Activated CD4-positive, CD25-positive, alpha-beta regulatory T cell treated with anti-CD3 and anti-CD28 coated beads, Interleukin-2, amount 50 U/mL, for 16 hours (primary cell): ENCODE results near the gene SLC8B1.

Experiments
- DNase-seq: peaks from one replicate; pipeline ENCODE4 v3.0.0-alpha.2; 2020; ENCODE audit warnings: low read depth, low spot score

The SLC8B1 gene

DNA sequence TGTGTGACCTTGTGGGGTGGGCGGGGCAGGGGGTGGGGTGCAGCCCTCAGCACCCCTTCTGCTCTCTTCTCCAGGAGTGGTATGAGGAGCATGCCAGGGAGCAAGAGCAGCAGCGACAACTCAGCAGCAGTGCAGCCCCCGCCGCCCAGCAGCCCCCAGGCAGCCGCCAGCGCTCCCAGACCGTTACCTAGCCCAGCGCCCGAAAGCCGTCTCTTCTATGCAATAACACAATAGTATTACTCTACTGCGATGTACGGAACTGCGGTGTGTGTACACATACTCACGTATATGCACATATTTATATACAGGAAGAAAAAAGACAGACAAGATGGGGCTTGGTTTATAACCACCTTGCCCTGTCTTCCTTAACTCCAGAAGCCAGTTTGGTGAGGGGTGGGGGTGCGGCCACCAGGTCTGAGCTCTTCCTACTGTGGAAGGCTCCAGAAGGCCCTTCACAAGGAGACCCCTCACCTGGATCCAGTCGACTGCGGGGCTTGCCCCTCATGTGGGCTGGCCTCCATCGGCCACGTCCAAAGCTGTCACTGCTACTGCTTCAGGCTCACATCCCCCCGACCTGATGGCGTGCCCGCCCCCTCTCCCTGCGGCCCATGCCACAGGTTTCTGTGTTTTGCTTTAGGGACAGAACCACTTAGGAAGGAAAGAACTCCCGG, 38.9 kb downstream of the SLC8B1 start:
- no peak for DNase-seq

DNA sequence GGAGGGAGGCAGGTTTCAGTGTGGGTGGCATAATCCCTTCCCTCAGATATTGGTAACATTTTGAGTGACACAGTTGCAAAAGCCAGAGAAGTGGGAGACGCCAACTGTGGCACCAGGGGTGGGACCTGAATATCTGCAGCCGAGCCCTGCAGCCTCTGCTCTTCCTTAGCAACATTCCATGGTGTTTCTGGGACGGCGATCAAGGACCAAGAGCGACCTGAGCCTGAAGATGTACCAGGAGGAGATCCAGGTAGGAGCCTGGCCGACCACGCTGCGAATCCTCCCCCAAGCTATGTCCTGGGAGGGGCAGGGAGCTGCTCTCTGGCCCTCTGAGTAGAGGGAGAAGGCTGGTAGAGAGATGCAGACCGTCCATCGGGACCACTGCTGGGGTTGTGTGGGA, 41.8 kb downstream of the SLC8B1 start:
- no peak for DNase-seq

DNA sequence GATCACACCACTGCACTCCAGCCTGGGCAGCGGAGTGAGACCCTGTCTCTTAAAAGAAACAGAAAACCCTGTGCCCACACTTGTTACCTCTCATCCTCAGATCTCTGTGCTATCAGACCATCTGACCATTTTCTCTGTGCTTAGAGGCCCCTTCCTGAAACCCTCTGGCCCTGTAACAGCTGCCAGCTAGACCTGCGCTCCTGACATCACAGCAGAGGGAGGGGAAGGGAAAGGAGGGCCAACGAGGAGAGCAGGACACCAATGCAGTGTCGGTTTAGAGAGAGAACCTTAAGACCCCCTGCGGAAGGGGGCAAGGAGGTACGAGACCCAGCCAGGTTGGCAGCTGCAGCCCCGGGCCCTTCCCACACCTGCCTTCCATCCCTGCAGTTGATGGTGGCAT, 42.4 kb downstream of the SLC8B1 start:
- no peak for DNase-seq

DNA sequence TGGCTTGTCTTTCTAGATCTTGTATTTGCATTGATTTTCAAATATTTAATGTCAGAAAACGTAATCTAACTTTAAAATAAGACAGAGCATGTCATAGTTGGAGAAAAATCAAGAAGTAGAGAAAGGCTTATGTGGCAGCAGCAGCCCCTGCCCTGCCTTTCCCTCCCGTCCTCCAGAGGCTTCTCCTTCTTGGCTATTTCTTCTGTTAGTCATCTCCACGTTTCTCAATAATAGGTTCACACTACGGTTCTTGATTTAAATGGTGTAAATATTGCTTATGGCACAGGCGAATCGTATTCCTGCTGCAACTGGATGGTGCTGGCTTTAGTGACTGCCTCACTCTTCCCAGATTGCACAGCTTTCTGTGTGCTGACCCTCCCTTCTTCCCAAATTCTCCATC, 42.8 kb downstream of the SLC8B1 start:
- no peak for DNase-seq

DNA sequence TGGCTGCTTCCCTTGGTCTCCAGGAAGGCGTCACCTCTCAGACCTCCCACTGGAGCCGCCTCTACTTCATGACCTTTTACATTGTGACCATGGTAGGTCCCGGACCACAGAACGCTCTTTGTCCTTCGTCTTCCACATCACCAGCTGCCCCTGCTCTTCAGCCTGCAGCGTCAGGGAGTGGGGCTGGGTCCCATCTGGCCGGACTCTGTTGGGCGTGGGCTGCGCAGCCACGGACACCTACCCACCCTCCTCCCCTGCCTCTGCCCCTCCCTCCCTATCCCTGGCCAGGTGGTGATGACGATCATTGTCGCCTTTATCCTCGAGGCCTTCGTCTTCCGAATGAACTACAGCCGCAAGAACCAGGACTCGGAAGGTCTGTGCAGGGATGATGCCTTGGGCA, 43.3 kb downstream of the SLC8B1 start:
- no peak for DNase-seq

DNA sequence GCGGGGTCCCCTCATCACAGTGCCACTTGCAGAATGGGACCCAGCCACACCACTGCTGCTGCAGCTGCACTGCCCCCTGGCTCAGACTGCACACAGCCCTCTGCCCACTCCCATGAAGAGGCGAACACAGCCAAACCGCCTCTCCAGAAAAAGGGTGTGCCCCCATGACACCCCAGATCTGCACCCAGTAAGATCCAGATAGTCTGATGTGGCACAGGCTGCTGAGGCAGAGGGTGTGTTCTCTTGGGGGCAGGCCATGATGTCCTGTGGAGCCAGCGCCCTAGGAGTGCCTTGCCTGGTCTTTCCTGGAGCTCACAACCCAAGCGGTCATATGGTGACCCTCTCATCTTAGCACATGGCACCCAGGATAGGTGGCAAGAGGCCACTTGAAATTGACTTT, 44.4 kb downstream of the SLC8B1 start:
- no peak for DNase-seq

DNA sequence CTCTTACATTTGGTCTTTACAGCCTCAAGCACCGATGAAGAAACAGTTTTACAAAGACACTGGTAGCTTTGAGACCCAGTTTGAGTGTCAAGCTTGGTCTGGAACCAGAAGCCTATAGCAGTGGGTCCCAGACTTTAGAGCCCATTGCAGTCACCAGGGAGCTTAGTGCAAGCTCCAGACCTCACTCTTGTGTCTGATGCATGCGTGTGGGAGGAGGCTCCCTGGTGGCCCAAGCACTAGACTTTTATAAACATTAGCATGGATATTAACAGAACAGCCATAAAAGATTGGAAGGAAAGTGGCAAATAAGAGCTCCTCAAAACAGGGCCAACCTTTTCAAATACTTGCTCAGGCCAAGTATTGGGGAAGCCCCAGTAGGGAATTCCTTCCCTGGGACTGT, 45.5 kb downstream of the SLC8B1 start:
- no peak for DNase-seq

DNA sequence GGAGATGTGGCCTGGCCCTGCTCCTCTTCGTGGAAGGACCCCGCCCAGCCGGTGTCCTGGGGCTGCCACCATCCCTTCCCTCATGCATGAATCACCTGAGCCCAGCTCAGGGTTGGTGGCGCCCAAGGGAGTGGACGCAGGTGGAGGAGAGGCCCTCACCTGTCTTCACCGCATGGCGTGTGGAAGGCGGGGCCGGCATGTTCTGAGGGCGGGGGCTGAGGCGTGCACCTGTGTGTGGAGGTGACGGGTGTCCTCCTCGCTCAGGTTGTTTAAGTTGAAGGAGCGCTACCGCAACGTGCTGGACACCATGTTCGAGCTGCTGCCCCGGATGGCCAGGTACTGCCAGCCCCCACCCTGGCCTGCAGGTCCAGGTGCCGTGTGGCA, 47.0 kb downstream of the SLC8B1 start:
- no peak for DNase-seq

DNA sequence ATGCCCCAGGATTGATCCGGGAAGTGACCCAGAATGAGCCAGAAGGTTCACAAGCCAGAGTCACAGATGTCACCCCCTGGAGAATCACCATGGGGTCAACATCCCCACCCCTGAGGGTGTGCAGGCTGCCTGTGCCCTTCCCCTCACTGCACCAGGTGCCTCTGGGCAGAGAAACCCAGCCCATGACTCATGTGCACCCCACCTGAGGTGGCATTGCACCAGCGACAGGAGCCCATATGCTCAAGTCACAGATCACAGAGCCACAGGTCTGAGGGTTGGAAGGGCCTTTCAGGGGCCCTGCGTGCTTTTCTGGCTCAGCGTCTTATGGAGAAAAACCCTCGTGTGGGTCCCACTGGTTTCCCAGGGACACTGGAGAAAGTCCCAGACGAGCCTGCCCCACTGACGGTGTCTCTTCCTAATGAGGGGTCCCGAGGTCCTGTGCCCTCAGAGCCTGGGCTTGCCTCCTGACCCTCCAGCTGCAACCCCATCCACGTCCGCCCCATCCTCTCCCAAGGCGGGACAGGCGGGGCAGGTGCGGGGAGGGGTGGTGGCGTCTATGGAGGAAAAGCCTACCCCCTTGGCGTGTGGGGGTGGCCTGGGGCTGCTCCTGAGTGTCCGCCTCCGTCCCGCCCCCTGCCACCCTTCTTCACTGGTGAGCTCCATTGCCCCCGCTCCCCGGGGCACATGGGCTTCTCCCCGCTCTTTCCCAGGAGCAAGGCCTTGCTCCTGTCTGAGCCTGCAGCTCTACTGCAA, 47.6 kb downstream of the SLC8B1 start:
- DNase-seq, result no peak

DNA sequence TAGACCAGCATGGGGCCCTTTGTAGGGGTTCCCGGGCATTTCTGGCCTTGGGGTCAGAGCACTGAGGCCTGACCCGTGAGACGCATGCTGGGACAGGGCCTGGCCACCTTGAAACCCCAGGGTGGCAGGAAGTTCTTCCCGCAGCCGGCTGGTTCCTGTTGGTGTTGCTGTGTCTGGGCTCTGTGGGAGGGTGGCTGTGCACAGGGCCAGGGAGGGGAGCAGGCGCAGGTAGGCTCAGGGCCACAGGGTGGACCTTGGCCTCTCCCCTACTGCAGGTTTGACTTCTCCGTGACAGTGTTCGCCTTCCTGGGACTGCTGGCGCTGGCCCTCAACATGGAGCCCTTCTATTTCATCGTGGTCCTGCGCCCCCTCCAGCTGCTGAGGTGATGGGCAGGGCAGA, 48.2 kb downstream of the SLC8B1 start:
- no peak for DNase-seq

DNA sequence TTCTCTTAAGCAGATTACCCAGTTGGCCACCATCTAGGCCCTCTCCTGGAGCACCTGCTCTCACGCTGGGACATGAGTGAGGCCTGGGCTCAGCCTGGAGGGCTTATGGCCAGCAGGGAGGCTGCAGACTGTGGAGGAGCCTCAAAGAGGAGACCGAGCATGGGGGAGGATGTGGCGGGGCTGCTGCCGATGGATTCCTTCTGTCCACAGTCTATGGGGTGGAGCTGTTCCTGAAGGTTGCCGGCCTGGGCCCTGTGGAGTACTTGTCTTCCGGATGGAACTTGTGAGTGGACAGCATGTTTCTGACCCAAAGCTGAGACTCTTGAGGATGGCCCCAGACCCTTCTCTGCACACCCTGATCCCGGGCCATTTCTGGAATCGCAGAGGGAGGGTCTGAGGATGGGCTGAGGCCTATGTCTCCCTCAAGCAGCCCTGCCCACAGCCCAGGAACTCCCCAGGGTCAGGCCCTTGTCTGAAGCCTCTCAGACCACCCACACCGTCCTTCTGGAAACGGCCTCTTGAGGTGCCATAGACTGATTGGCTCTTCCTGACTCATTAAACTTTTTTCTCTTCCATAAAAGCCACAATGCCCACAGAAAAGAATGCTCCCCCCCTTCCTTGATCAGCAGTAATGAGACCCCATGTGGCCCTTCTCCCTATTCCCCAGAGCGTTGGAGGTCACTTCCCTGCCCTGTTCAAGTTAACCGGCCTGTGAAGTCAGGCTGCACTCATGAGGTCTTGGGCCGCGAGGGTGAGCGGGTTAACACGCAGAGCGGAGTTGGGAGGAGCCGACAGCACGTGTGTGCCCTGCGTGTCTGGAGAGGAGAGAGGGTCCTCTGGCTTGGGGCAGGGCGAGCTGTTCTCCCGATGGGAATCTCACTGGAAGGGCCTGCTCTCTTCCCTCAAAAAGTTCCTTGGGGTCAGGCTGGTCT, 49.0 kb downstream of the SLC8B1 start:
- no peak for DNase-seq

DNA sequence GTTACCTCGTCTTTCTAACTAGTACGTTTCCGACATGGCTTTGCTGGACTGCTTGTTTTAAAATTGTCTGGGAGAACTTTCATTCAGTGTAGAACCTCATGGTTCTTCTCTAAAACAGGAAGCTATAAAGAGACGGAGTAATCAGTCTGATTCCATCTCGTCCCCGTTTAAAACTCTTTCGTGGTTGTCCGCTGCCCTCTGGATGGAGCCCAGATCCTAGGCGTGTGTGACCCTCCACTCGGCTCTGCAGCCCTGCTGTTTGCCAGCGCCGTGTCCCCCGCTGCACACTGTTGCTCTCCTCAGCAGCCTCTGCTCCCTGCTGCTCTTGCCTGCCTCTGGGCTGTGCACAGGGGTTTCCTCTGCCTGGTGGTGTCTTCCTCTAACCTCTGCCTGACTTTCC, 50.2 kb downstream of the SLC8B1 start:
- DNase-seq, result no peak

DNA sequence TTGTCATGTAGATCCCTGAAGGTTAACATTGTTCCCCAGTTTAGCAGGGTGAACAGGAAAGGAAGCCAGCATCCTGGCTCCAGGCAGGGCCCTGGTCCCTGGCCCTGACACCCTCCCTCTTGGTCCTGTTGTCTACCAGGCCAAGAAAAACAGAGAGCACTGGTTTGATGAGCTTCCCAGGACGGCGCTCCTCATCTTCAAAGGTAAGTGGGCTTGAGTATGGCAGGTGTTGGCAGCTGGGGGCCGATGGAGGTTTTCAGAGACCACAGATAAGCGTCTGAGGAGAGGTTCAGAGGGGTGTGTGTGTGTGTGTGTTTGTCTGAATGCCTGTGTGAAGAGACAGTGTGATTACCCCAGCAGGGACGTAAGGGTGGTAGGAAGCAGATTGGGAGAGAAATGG, 56.3 kb downstream of the SLC8B1 start:
- DNase-seq, result no peak

DNA sequence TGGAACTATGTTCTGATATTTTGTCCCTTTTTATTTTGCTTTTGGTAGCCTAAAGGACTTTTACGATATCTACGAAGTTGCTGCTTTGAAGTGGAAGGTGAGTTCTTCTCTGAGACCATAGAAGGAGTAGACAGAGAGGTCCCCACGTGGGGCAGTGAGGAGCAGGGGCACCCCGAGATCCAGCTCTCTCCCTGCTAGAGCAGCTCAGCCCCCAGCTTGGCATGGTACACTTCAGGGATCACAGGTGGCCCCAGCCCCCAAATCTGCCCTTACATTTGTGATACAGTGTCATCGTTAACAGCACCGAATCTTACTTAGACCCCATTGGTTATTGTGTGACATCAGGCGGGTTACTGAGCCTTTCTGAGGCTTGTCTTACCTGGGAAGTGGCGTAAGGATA, 56.8 kb downstream of the SLC8B1 start:
- DNase-seq, result no peak

DNA sequence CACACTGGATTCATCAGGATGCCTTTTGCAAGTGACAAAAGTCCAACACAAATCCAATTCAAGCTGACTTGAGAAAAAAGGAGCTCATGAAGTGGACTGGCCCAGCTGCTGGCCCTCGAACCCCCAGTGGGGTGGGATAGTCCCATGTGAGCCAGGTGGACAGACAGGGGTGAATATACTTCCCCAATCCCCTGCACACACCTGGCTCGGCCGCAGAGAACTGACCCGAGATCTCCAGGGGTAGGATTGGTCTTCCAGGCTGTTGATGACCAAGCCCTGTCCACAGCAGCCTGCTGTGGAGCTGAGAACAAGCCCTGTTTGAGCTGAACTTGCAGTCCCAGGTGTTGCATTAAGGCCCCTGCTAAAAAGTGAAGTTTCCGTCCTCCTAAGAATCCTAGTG, 57.4 kb downstream of the SLC8B1 start:
- DNase-seq, result no peak

DNA sequence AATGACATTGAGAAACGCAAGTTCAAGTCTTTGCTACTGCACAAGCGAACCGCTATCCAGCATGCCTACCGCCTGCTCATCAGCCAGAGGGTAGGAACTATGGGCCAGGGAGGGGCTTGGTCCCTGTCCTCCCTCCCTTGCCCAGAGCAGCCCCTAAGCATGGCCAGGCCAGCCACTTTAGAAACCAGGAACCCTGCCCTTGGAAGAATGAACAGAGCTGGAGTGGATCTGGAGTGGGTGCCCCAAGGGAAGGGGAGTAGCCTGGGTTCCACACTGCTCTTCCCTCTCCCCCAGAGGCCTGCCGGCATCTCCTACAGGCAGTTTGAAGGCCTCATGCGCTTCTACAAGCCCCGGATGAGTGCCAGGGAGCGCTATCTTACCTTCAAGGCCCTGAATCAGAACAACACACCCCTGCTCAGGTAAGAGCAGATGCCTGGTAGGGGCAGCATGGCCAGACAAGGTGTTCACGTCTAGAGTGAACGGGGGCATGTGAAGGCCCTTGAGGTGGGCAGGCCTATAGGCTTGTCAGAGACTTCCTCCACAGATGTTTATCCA, 57.9 kb downstream of the SLC8B1 start:
- DNase-seq, result no peak

DNA sequence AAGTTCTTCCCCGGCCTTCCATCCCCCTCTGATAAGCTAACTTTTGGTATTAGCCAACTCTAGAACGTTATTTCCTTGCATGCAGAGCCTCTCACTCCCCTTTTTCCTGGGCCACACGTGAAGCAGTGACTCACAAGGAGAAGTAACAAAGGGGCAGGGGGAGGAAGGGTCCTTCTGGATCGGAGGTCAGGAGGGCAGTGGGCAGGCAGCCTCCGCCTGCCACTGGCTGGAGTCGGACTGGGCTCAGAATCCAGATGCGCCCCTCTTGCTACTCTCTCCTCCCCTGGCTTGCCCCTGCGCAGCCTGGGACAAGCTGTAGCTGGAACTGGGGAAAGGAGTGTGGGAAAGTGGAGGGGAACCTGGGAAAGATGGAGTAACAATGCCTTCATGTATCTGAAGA, 58.6 kb downstream of the SLC8B1 start:
- DNase-seq, result no peak

DNA sequence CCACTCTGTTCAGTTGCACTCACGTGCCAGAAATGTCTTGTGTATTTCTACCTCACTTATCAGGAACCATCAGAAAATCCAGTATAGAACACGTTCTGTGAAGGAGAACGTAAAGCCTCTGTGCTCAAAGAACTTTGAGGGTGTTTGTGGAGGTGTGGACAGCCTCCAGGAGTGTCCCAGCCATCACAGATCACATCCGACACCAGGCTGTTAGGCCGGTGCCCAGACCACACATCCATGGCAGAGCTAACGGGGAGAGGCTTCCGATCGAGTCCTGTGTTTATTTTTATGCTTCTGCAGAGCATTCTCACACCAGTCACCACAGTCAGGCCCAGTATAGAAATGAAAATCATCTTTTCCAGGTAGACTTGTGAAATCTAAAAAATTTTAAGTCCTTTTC, 60.1 kb downstream of the SLC8B1 start:
- no peak for DNase-seq

DNA sequence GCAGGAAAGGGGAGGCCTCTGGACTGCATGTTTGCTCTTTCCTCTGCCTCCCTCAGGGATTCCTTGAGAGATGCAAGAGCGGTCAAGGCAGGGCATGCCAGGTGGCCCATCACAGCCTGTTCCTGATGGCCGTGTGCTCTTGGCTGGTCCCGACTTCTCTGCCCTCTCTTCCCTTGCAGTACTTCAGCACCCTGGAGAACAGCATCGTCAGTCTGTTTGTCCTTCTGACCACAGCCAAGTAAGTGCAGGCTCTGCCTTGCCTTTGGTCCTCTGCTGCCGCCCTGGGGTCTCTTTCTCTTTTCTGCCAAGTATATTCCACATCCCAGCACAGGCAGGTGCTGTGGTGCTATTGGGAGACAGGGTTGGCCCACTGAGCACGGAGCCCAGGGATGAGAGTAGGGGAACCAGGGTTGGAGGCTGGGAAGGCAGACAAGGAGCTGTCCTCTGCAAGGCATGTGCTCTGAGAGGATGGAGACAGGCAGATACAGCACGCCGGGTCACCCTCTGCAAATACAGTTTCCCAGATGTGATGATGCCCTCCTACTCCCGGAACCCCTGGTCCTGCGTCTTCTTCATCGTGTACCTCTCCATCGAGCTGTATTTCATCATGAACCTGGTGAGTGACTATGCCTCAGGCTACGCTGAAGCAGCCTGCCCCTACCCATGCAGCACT, 61.7 kb downstream of the SLC8B1 start:
- DNase-seq, result no peak

DNA sequence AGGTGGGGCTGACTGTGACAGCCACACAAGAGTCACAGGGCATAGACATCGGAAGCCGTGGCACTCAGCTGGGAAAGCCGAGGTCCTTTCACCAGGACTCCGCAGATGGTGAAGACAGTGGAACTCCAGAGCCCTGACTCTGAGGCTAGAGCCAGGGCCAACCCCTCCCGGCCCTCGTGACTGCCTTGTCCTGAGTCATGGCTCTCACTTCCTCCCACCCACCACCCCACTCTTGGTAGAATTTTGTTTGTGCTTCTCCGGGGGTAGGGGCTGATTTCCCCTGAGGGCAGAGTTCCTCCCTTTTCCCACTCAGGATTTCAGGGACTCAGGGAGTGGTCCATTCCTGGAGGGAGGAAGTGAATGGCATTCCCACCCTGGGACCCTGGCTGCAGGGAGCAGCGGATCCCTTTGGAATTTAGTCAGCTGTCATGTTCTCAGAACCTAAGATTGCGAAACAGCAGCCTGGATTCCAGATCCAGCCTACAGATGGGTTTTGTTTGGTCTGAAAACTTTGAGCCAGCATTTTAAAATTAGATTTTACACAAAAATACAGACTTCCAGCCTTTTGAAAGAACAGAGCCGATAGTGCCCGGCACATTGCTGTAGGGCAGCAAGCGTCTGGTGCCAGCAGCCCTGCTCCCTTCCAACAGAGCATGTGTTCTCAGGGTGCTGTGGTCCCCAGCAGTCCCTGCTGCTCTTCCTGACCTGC, 62.9 kb downstream of the SLC8B1 start:
- no peak for DNase-seq

DNA sequence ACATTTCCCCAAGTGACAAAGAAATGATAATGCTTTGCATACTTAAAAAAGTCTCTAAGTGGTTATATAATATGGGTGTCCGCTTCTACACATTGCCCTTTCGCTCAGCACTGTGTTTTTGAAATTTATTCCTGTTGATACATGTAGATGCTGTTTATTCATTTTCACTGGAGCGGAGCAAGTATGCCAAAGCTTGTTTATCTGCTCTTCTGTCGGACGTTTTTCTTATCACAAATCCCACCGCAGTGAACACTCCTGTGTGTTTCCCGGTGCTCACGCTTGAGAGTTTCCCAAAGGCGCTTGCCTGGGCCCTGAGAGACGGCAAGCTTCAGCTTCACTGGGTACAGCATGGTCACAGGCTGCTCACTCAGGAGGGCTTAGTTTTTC, 63.5 kb downstream of the SLC8B1 start:
- no peak for DNase-seq
